HG02610 (cell line): ENCODE results near the gene SH3BP1.

ENCODE experiments used
- ATAC-seq: cut with Tn5 transposase; IDR thresholded peaks from one replicate; pipeline ENCODE4 v1.9.1; 2021; ENCODE audit warnings: mild to moderate bottlenecking, moderate library complexity; ENCODE audit not compliant: unreplicated experiment

SH3BP1 gene

DNA sequence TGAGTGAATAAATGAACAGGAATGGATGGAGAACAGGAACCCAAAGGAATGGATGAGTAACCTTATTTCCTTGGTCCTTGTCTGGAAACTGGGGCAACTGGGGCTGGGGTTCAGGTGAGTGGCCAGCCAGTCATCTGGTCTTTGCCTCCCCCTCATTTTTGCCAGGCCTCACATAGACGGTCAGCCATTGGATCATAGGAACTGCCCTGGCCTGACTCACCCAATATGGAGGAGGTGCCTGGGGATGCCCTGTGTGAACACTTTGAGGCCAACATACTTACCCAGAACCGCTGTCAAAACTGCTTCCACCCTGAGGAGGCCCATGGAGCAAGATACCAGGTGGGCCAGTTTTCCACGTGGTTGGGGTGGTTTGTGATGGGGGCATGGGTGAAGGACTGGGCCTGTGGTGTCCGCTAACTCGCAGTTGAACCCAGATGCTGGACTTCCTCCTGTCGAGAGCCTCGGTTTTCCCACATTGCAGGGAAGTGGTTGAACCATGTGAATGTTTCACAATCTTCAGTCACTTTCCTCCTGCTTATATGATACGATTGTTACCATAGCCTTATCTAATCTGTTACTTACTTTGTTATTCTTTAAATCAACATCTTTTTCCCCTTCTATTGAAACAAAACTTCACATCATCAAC, 61.8 kb downstream of the SH3BP1 start:
- ATAC-seq, result no peak

- ATAC-seq, result no peak
Observed at GRCh38 chr22:37703906-37704305, 64.4 kb downstream of the SH3BP1 start.

DNA sequence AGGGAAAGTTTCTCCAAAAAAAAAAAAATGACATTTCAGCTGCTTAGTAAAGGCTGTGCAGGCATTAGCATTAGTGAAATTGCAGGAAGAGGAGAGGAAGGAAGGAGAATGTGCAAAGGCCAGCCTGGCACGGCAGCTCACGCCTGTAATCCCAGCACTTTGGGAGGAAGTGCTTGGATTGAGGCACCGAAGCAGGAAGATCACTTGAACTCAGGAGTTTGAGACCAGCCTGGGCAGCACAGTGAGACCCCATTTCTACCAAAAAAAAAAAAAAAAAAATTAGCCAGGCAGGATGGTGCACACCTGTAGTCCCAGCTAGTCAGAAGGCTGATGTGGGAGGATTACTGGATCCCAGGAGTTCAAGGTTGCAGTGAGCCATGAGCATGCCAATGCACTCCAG, 65.2 kb downstream of the SH3BP1 start:
- ATAC-seq, result no peak

DNA sequence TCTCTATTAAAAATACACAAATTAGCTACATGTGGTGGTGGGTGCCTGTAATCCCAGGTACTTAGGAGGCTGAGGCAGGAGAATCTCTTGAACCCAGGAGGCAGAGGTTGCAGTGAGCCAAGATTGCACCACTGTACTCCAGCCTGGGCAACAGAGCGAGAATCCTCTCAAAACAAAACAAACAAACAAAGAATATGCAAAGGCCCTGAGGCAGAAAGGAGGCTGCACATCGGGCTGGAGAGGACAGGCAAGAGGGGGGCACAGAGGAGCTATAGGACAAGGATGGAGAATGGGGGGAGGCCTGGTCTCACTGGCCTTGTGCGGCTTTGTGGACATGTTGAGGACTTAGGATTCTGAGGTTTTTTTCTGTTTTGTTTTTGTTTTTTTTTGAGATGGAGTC, 65.7 kb downstream of the SH3BP1 start:
- no peak for ATAC-seq
